HG03045 (cell line): ENCODE results near the gene INSM1.

Source experiments
- ATAC-seq: cut with Tn5 transposase; IDR thresholded peaks from one replicate; pipeline ENCODE4 v1.9.1; 2021; ENCODE audit warnings: mild to moderate bottlenecking, moderate library complexity; ENCODE audit not compliant: unreplicated experiment

INSM1 gene

DNA sequence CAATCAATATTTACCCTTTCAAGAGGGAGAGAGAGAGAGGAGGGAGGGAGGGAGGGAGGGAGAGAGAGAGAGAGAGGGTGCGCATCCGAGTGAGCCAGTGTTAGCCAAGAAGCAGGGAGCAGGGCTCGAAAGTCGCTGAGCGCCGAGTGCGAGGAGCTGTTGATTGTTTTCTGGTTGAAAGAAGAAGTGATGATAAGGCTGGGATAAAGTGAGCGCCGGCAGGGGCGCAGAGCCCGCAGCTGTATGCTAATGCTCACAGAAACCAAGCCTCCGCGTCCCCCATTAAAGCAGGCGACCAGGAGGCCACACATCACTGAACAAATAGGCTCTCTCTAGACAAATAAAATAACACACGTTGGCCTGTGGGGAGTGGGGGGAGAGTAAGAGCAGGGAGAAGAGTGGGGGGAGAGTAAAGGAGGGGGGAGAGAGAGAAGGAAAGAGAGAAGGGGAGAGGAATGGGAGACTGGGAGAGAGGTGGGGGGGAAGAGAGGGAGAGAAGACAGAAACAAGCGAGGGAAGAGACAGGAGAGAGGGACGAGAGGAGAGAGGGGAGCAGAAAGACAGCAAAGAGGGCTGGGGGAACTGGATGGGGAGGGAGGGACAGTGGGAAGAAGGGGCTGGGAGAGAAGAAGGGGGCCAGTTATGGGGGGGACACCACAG is 5.0 kb upstream of the INSM1 start:
- no peak for ATAC-seq

DNA sequence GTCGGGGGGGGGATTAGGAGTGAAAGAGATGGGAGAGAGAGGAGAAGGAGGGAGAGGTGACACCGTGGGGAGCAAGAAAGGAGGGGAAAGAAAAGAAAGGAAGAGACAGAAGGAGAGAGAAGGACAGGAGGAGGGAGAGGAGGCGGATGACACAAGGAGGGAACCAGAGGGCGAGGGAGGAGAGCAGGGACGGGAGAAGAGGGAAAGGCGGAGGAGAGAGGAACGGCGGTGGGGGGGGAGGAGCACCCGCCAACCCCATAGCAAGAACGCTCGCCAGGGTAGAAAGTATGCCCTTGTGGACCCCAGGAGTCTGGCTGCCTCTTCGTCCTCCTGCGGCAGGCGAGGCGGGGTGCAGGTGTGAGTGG is 4.5 kb upstream of the INSM1 start:
- ATAC-seq = no peak

DNA sequence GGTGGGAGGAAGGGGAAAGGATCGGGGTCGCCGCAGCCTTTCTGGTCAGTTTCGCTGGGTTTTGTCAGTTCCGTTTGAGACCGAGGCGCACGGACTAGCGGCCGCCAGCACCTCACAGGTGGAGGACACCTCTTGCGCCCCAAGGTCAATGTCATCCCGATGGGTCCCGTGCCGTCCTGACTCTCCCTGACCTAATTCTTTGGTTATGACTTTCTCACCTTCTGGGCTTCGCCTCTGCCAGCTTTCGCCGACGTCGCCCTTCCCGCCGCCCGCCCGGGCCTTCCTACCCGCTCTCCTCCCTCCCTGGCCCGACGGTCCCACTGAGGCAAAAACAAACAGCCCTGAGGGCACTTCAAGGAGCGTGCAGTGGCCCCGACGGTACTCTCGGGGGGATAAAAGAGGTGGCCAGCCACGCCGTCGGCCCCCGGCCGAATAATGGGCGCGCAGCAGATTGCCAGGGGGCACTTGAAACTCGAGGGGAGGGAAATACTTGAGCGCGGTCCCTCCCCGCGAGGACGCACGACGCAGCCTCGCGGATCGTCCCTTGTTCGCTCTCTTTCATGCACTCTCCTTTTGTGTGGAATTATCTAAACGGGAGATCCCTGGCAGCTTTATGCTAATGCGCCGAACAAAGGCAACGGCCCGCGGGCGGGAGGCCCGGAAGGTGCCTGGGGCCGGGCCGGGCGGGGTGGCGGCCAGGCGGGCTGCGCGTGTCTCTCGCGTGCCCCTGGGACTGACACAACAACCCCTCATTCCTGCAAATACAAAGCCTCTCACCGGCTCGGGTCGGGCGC is 3.9 kb upstream of the INSM1 start:
- ATAC-seq = no peak

DNA sequence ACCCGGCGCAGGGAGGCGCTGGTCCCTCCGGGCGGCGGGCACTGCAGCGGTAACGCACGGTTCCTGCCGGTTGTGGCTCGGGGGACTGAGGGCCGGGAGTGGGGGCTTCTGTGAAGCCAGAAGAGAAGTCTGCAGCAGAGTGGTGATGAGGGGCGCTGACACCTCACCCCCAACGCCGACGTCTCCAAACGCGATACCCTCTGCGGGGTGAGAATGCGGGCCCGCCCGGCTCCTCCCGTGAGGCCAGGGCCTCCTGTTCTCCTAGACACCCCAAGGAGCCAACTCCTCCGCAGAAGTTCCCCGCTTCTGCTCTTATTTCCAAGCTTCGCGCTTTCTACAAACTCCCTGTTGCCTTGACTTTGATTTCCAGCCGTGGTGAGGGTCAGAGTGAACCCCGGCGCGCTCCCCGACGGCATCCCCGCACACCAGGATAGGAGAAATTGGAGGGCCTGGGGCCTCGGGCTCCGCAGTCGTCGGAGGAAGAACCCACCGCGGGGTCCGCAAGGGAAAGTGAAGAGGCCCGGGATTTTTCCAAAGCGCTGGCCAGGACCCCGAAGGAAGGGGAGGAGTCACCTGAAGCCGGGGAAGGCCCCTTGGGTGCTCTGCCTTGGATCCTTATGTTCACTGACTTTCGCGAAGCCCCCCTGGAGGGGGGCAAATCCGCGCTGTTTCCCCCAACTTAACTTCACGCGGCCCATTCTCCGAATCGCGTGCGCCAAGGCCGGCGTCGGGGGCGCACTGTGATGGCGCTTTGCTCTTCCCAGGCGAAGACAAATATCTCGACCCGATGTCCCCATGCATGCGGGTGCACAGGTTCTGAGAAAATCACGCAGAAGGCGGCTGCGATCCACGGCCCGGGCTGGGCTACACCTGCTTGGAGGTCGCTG is 3.1 kb upstream of the INSM1 start:
- no peak for ATAC-seq

DNA sequence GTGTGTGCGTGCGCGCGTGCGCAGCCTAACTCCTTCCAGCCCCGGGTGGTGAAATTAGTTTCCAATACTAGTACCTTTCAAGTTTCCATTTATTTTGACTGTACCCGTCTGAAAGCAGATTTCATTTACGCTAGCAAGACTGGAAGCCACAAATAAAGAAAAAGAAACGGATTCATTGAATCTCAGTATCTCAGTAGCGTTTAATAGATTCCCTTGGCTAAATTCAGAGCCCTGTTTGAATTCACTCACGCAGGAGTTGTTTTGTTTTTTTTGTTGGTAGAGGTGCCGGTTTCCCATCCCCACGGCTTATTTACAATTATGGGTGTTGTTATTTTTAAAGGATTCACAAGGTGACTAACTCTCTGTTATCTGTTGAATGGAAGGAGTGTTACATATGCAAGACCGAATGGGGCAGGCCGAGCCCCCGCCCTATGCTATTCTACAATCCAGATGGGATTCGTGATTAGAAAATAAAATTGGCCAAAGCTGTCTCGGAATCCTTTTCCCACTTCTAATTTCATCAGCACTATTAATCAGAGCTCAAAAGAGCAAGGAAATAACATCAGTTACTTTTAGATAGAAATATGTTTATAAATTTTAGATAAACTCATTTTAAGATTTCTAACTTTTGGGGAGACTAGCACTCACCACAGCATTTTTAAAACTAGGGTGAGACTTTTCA is 2.3 kb upstream of the INSM1 start:
- ATAC-seq = no peak

DNA sequence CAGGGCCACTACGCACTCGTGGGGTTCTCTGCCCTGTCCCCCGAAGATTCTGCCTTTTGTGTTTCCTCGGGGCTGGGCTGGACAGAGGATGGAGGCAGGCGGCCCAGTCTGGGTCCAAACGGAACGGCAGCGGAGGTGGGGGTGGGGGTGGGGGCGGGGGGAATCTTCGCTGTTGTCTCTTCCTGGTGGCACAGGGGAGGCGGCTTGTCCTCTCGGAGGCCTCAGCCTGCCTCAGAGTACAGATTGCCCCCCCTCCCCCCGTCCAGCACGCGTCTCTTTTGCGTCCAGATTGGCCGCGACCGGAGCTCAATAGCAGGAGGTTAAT is 1.4 kb upstream of the INSM1 start:
- ATAC-seq = no peak

DNA sequence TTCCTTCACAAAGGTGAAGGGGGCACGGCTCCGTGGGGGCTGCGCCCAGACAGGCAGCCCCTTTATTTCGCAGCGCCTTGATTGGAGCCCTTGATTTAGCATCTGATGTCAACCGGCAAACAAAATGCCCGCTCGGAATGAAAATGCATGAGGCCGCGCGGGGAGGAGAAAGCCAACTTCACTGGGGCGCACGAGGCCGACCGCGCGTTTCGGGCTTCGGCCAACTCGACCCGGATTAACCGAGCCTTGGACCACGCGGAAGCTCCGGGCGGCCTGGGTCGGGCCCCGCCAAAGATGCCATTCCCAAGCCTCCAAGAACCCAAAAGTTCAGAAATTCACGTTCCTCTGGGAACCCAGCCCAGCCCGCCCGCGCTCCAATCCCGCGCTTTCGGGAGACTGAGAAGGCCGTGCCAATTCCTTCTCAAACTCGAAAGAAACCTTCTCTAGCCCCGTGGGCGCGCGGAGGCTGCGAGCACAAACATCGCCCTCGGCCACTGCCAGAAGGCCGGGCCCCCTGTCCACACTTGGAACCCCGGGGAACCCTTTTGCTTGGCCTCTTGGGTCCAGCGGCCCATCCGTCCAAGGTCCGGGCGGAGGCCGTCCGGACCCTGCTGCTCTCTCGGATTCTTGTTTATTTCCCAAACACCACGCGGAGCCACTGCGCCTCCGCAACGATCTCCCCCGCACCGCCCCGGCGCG is 879 bp upstream of the INSM1 start:
- no peak for ATAC-seq

DNA sequence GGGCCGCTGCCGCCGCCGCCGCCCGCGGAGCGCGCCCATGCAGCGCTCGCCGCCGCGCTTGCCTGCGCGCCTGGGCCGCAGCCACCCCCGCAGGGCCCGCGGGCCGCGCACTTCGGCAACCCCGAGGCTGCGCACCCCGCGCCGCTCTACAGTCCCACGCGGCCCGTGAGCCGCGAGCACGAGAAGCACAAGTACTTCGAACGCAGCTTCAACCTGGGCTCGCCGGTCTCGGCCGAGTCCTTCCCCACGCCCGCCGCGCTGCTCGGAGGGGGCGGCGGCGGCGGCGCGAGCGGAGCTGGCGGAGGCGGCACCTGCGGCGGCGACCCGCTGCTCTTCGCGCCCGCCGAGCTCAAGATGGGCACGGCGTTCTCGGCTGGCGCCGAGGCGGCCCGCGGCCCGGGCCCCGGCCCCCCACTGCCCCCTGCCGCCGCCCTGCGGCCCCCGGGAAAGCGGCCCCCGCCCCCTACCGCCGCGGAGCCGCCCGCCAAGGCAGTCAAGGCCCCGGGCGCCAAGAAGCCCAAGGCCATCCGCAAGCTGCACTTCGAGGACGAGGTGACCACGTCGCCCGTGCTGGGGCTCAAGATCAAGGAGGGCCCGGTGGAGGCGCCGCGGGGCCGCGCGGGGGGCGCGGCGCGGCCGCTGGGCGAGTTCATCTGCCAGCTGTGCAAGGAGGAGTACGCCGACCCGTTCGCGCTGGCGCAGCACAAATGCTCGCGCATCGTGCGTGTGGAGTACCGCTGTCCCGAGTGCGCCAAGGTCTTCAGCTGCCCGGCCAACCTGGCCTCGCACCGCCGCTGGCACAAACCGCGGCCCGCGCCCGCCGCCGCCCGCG is 730 bp downstream of the INSM1 start:
- no peak for ATAC-seq

DNA sequence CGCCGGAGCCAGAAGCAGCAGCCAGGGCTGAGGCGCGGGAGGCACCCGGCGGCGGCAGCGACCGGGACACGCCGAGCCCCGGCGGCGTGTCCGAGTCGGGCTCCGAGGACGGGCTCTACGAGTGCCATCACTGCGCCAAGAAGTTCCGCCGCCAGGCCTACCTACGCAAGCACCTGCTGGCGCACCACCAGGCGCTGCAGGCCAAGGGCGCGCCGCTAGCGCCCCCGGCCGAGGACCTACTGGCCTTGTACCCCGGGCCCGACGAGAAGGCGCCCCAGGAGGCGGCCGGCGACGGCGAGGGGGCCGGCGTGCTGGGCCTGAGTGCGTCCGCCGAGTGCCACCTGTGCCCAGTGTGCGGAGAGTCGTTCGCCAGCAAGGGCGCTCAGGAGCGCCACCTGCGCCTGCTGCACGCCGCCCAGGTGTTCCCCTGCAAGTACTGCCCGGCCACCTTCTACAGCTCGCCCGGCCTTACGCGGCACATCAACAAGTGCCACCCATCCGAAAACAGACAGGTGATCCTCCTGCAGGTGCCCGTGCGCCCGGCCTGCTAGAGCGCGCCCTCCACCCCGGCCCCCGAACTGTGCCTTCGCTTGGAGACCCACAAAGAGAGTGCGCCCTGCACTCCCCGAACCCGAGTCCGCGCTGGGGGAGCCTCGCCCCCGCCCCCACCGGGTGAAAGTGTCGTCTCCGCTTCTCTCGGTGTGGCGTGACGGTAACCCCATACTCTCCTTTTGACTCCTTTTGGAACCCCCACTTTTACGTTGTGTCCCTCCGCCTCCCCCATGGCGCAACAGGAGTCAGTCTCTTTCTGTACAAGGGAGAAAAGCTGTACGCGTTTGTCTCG is 1.6 kb downstream of the INSM1 start:
- ATAC-seq = no peak

DNA sequence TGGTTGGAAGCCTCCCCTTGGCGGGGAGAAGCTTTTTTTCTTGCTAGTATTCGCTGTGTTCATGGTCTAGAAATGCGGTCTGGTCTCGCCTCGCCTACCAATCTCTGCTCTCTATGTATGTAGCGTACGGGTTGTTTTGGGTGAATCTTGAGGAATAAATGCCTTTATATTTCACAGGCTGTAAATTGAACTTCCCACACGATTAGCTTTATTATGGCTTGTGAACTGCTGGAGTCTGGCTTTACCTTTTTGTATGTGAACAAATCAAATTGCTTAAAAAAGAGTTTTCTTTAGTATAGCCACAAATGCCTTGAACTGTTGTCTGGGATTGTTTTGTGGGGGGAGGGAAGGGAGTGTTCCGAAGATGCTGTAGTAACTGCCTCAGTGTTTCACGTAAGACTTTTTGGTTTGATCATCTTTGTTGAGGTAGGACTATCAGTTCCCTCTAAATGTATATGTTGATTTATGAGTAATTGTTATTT is 2.2 kb downstream of the INSM1 start:
- ATAC-seq = no peak

DNA sequence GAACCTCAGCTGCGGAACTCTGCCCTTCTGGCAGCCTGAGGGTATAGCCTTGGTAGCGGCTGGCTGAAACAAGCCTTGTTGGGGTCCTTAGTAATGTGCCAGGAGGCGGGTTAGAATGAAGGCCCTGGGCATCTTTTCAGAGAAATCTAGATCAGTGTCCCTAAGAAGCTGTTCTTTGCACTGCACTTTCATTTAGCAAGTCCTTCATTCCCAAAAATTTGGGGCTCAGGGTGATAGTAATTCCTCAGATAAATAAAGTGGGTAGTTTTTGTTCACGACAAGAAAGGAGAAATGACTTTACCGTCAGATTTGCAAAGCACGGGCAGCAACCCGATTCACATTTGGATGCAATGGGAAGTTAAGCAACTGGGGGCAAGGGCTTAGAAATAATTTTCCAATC is 3.2 kb downstream of the INSM1 start:
- no peak for ATAC-seq

DNA sequence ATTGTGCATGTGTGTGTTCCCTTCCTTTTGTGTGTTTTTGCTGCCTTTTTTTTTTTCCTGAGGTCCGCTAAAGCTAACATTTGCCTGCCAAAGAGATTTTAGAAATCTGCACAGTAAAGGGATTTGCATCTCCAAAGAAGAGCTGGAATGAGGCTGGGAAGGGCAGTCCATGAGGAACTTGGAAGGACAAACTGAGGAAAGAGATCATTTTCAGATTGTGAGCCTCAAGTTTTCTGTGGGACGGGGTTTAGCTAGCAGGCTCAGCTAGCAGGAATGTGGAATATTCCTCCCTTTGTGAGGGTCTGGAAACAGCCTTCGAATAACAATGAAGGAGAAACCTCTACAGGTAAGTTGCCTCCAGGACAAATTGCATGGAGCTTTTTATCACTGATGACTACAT is 3.8 kb downstream of the INSM1 start:
- ATAC-seq = no peak

DNA sequence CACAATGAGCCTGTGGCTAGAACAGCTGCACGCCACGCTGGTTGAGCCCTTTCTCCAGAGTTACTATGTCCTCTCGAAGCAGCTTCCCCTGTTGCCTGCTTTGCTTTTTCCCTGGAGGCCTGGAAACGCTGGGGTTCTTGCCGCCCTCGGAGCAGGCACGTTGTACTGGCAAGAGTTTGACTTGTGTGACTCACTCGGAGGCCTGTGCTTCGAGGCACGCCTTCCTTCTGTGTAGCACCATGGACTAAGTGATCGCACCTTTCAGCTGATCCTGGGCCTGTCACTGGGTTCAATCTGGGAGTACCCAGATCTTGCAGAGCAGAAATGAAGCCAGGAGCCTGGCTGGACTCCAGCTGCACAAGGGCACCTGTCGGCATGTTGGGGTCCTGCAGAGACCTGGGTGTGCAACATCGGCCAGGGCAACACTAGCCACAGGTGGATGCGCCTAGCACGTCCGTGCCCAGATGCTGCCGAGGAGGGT is 5.2 kb downstream of the INSM1 start:
- no peak for ATAC-seq

DNA sequence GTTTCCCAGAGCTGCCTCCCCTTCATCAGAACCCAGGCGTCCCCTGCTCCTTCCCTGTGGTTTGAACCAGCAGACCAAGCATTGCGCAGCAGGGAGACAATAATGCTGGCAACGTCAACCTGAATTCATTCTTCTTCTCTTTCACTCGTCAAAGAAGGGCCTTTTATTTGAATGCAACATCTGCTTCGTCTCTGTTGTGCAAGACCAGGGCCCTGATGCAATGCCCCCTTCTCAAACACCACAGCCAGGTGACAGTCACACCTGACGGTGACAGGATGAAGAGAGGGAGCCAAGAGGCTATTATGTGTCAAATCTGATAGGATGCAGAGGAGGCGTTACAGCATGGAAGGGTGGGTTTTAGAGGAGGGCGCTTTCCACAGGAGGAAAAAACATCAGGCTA is 8.0 kb downstream of the INSM1 start:
- no peak for ATAC-seq

DNA sequence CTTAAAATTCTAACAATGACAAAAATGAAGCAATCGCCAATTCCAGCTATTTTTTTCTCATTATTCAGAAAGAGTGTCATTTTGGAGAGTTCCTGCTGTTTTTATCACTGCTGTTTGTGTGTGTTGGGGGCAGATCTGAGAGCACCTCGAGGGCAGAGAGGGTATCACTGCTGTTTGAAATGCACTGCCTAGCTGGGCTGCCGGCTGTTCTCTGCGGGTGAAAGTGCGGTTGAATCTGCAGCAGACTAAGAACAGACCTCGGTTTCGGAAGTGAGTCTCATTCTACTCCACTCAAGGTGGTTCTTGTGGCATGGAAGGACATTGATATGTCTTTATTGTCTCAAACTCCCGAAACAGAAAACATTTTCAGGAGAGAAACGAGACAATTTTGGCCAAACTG is 18.3 kb downstream of the INSM1 start:
- no peak for ATAC-seq

DNA sequence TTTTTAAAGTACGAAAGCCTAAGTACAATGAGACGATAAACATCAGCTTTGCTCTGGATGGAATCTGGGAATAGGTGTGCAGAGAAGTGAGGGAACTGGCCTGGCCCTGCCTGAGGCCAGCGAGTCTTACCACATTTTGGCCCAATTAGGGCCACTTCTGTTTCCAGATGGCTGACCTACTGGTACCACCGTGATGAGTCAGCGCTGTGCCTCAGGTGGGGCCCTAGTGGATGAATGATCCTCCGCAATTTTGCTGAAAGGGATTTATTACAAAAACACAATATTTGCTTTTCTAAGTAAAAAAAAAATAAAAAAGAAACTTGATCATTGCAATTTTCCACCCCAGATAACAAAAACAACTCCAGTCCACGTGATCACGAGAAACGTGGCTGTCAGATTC is 22.5 kb downstream of the INSM1 start:
- no peak for ATAC-seq

DNA sequence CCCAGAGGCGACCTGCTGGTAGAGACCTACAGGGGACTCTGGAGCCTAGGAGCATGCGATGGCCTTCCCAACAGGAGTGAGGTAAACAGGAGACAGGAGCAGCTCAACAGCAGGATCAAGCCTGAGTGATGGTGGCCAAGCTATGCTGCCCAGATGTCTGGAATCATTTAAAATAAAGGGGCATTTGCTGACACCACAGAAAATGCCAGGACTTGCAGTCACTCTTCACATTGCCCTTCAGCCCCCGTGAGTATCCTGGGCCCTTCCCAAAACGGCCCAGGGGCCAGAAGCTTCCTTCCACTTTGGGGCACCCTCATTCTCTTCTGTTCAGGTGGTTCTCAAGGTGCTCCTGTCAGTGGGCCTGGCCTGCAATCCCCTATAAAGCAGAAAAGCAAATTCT is 23.2 kb downstream of the INSM1 start:
- no peak for ATAC-seq

DNA sequence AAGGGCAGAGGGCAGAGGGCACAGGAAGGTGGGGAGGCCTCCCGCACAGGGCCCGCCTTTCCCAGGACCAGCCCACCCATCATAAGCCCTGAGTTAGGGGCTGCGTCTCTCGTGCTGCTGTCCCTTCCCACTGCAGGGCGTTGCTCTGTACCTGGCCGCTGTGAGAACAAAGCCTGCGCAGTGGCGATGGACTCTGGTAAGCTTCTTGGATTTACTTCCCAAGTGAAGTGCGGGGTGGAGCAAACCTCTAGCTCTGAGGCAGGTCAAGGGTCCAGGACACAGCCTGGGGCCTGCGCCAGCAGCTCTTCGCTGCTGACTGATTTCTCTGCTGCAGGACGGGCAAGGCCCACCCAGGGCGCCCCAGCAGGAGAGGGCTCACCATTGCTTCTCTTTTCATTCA is 23.9 kb downstream of the INSM1 start:
- ATAC-seq = no peak
